HG02938 (cell line): Measurements from ENCODE around the gene SLC13A3.
"Not testable (repeated sequence)": the region's sequence is repeated elsewhere in the genome, so short reads cannot be mapped to it uniquely, and the experiment has no call there.

Source experiments
- ATAC-seq: cut with Tn5 transposase; IDR thresholded peaks from one replicate; pipeline ENCODE4 v1.9.1; 2021; ENCODE audit warnings: mild to moderate bottlenecking, moderate library complexity; ENCODE audit not compliant: unreplicated experiment

The SLC13A3 gene

DNA sequence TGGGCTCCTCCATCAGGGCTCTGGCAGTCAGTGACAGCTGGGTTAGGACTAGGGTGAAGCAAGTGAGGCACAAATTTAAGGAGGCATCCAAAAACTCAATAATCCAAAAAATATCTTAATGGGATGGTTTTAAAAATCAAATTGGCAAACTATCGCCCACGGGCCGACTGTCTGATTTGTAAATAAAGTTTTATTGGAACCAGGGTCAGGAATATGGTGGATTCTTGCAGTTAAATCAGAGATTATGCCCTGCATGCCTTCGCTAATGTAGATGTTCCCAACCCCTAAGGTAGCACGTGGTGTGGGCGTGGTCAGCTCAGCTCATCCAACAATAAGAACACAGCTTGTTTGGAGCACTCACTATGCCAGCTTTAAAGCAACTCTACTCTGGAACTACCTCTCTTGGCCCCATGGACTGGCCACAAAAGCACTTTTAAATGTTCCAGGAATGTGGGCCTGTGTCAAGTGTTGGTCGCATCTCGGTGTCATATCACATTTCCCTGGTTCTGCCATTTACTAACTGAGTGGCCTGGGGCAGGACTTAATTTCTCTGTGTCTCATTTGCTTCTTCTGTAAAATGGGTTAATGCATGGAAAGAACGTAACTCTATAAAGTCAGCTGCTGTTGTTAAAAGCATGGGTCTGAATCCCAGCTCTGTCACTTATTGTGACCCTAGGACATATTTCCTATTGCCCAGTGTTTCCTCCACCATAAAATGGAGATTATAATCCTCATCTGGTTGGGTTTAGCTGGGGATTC lies 31.0 kb upstream of the SLC13A3 start:
- ATAC-seq, result no peak

GRCh38 chr20:46681032-46681854 lies 30.0 kb upstream of the SLC13A3 start:
- ATAC-seq, result no peak

GRCh38 chr20:46680684-46681031 lies 29.4 kb upstream of the SLC13A3 start:
- ATAC-seq, result no peak

DNA sequence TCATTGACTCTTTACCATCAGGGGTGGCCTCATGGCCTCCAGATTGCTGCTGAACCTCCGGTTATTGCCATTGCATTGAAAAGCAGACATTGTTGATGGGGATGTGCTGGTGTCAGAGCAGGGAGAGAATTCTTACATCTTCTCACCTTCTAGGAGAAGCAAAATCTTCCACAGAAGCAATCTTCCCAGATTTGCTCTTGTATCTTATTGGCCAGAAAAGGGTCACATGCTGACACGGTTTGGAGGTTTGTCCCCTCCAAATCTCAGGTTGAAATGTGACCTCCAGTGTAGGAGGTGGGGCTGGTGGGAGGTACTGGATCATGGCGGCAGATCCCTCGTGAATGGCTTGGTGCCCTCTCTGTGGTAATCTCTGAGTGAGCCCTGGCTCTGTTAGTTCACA lies 27.3 kb upstream of the SLC13A3 start:
- ATAC-seq, result no peak

GRCh38 chr20:46677608-46678007 lies 26.3 kb upstream of the SLC13A3 start:
- ATAC-seq, result no peak

GRCh38 chr20:46676649-46677316 lies 25.5 kb upstream of the SLC13A3 start:
- ATAC-seq, result not testable (repeated sequence)

DNA sequence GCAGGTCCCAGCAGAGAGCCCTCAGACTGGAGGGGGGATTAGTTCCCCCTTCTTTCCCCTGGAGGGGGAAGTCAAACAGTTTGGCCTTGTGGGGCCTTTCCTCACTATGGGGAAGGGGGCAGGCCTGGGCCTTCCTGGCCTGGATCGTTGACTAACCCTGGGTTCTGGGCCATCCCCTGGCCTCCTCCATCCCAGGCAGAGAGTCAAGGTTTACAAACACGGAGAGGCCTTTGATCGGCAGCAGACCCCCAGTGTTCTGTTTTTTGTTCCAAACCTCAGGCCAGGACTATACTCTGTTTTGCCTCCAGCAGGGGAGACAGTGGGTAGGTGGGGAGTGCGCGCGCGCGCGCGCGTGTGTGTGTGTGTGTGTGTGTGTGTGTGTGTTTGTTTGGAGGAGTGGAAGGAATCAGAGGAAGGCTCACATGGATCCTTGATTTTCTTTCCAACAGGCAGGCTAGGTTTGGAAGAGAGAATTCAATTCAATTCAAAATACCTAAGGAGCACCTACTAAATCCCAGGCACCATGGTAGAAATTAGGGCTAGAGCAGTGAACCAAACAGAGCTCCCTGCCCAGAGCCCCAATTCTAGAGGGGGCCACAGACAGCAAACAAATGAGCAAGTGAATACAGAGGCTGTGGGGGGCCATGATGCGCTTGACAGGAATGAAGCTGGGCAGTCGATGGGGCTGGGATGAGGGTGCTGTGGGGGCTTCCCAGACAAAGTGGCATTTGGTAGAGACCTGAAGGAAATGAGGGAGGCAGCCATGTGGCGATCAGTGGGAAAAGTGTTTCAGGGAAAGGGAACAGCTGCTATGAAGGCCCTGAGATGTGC lies 23.2 kb upstream of the SLC13A3 start:
- ATAC-seq, result no peak

- no peak for ATAC-seq
Observed at GRCh38 chr20:46673394-46674252, 22.4 kb upstream of the SLC13A3 start.

GRCh38 chr20:46672543-46673148 lies 21.4 kb upstream of the SLC13A3 start:
- no peak for ATAC-seq

DNA sequence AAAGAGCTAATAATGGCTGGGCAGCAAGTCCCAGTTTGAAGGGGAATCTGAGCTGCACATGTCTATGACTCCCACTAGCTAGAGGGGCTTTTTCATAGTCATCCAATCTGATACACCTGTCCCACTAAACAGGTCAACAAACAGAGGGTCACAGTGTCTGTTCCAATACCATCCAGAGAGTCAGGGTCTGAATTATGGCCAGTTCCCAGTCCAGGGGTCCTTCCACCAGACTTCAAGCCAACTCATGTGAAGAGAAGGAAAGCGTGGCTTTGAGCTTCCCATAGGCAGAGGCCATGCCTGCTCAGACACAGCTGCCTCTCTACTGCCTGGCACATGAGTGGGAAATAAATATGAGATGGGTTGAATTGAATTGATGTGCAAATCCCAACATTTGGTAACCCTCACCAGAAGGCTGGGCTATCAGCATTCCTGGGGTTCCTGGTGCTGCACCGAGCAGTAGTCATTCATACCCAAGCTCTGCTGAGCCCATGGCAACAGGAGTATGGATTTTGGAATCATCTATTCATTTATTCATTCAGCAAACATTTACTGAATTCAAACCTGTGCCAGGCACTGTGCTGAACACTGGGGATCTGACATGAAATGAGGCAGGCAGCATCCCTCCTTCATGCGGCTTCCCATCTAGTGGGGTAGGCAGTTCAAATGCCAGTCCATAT lies 20.7 kb upstream of the SLC13A3 start:
- ATAC-seq, result no peak

DNA sequence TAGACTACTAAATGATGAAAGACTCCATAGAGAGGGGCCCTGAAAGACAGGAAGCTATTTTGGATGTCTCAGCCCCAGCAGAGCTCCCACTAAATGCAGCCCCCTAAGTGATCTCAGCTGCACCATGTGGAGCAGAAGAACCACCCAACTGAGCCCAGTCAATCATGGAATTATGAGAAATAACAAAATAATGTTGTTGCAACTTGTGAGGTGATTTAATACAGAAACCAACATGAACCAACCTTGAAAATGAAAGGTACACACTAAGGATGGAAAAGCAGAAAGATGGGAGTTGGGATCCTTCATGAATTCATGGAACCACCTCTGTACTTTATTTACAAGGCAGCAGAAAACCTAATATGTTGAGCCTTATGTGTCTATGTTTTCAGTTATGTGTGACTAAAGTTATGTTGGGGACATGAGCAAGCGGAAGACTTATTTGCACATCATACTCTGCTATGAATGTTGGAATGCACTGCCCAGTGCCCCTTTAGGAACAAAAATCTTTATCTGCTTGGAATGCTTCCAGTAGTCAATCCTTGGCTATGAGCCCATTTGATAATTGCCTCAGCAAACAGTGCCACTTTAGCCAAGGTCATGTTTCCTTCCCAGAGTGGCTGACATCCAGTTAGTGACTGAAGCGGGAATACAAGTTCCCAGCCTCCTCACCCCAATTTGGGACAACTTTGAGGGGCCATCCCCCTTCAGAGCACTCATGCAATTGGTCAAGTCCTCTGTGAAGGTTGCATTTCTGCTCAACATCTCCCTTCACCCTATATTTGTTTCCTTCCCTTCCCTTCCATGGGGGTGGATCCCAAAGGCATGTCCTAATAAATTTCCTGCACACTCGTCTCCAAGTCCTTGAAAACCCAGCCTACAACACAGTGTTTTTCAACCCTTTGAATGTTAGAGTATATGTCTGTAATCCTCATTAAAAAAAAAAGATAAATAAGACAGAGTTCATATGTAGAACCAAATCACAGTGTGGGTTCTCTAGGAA lies 19.6 kb upstream of the SLC13A3 start:
- no peak for ATAC-seq

DNA sequence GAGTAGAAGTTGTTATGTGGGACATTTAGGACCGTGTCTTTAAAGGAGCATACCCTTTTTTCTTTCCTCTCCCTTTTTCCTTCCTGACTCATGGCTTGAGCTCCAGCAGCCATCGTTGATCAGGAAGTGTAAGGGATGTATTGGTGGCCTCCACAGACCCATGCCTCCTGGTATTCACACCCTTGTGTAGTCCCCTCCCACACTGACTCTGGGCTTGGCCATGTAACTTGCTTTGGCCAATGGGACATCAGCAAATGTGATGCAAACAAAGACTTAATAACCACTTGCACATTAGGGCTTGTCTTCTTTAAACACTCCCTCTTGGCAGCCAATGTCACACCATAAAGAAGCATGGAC lies 18.9 kb upstream of the SLC13A3 start:
- no peak for ATAC-seq

- no peak for ATAC-seq
Observed at GRCh38 chr20:46666818-46667515, 15.7 kb upstream of the SLC13A3 start.

DNA sequence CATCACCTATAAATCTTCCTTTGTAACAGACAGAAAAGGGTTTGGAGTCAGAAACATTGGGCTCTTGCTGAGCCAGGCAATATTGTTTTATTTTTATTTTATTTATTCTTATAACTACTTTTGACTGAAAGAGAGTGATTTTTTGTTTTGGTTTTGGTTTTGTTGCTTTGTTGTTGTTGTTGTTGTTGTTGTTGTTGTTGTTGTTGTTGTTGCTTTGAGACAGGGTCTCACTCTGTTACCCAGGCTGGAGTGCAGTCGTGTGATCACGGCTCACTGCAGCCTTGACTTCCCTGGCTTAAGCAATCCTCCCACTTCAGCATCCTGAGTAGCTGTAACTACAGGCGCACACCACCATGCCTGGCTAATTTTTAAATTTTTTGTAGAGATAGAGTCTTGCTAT lies 15.0 kb upstream of the SLC13A3 start:
- no peak for ATAC-seq

GRCh38 chr20:46665602-46666001 lies 14.3 kb upstream of the SLC13A3 start:
- ATAC-seq, result no peak

DNA sequence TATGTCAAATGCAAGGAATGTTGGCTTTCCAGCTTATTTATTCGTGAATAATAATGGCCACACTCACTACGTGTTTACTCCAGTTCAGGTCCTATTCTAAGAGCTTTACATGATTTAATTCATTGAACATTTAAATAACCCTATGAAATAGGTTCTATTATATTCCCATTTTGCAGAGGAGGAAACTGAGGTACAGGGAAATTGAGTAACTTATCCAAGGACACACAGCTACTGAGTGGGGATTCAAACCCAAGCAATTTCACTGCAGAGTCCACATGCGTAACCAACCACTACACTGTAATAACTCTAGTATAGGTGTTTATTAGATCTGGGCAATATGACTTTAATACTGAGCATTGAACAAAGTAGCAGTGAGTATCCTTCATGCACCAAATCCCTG lies 12.3 kb upstream of the SLC13A3 start:
- ATAC-seq, result no peak

DNA sequence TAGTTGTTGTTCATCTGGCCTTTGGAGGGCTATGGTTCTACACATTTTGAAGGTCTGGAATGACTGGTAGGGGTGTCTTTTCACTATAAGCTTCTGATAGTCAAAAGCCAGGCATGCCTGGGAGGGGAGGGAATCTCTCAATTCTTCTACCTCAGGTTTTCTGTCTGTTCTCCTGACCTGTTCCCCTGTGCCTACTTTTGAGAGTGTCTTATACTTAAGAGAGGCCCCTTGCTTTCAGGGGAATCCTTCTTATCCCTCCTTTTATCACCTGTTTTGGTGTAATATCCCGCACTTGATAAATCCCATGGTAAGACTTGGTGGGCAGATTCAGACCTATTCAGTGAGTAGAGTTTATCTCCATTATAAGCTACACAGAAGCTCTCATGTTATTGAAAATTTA lies 10.4 kb upstream of the SLC13A3 start:
- ATAC-seq, result no peak
